GM23338 (cell line): ENCODE data around the gene ADCYAP1. TPM values are rescaled to one million over a fixed set of nuclear protein-coding genes. Genes with fewer than 3 reads are reported as not detected.

ENCODE experiments used
- ATAC-seq: fragments of 200-7000 bp; cut with Tn5 transposase; 3 replicates; pipeline ENCODE4 v1.9.1; 2020
- DNase-seq: peaks from one replicate; pipeline ENCODE4 v3.0.0-alpha.2; 2015; ENCODE audit warnings: low spot score
- H2AFZ ChIP-seq: fragments of 200-600 bp; sonication (generic); 2 replicates; pipeline ENCODE4 v1.8.0; 2016; ENCODE audit warnings: antibody characterized with exemption, mild to moderate bottlenecking, moderate library complexity
- H3F3A ChIP-seq: fragments of 200-600 bp; sonication (generic); replicated peaks from 2 replicates; pipeline ENCODE4 v1.8.0; 2017; ENCODE audit warnings: antibody characterized with exemption, mixed run types, low read depth
- H3K27ac ChIP-seq: fragments of 200-600 bp; sonication (generic); 2 replicates; pipeline ENCODE4 v1.6.1; 2016; ENCODE audit warnings: low read depth
- H3K27me3 ChIP-seq: fragments of 200-600 bp; sonication (generic); 2 replicates; pipeline ENCODE4 v1.8.0; 2016; ENCODE audit warnings: mild to moderate bottlenecking, mixed run types, moderate library complexity; ENCODE audit not compliant: insufficient read depth
- H3K36me3 ChIP-seq: fragments of 200-600 bp; sonication (generic); 2 replicates; pipeline ENCODE4 v1.8.0; 2016; ENCODE audit warnings: mild to moderate bottlenecking; ENCODE audit not compliant: insufficient read depth
- H3K4me1 ChIP-seq: fragments of 200-600 bp; sonication (generic); 2 replicates; pipeline ENCODE4 v1.8.0; 2016; ENCODE audit warnings: mild to moderate bottlenecking, moderate library complexity; ENCODE audit not compliant: insufficient read depth
- H3K4me2 ChIP-seq: fragments of 200-600 bp; sonication (generic); 2 replicates; pipeline ENCODE4 v1.7.1; 2017; ENCODE audit warnings: mixed run types
- H3K4me3 ChIP-seq: fragments of 200-600 bp; sonication (generic); 2 replicates; pipeline ENCODE4 v1.6.1; 2016; ENCODE audit warnings: mixed run types
- H3K79me2 ChIP-seq: fragments of 200-600 bp; sonication (generic); replicated peaks from 2 replicates; pipeline ENCODE4 v1.8.0; 2017; ENCODE audit warnings: mild to moderate bottlenecking; ENCODE audit not compliant: insufficient read depth
- H3K9me2 ChIP-seq: fragments of 200-600 bp; sonication (generic); 2 replicates; pipeline ENCODE4 v1.8.0; 2017; ENCODE audit not compliant: insufficient read depth
- H4K20me1 ChIP-seq: fragments of 200-600 bp; sonication (generic); replicated peaks from 2 replicates; pipeline ENCODE4 v1.8.0; 2017; ENCODE audit warnings: mild to moderate bottlenecking; ENCODE audit not compliant: insufficient read depth
- H3K27ac Mint-ChIP-seq: 2 replicates; pipeline ENCODE4 v1.8.0; 2020; ENCODE audit warnings: inconsistent platforms, mild to moderate bottlenecking, moderate library complexity, mixed read lengths
- H3K27me3 Mint-ChIP-seq: 3 replicates; pipeline ENCODE4 v1.8.0; 2022; ENCODE audit warnings: low read depth, mild to moderate bottlenecking, moderate library complexity, mixed read lengths, inconsistent platforms; ENCODE audit not compliant: insufficient read depth, poor library complexity
- H3K36me3 Mint-ChIP-seq: 3 replicates; pipeline ENCODE4 v1.8.0; 2021; ENCODE audit warnings: low read depth, mild to moderate bottlenecking, inconsistent platforms, moderate library complexity, mixed read lengths
- H3K4me1 Mint-ChIP-seq: 3 replicates; pipeline ENCODE4 v1.8.0; 2020; ENCODE audit warnings: mild to moderate bottlenecking, inconsistent platforms, mixed read lengths
- H3K4me3 Mint-ChIP-seq: 3 replicates; pipeline ENCODE4 v1.8.0; 2021; ENCODE audit warnings: moderate library complexity, mild to moderate bottlenecking, inconsistent platforms, mixed read lengths
- H3K9me3 Mint-ChIP-seq: 3 replicates; pipeline ENCODE4 v1.8.0; 2020; ENCODE audit warnings: moderate library complexity, mild to moderate bottlenecking, inconsistent platforms, mixed read lengths
- CREB1 ChIP-seq: fragments of 250-450 bp; sonication (Bioruptor Pico); IDR thresholded peaks from 2 replicates; pipeline ENCODE4 v1.5.0; 2020; ENCODE audit warnings: low read depth, mild to moderate bottlenecking, moderate library complexity
- ETS1 ChIP-seq: IDR thresholded peaks from 2 replicates; pipeline ENCODE4 v1.6.1; 2016; ENCODE audit warnings: antibody characterized with exemption
- EZH2 ChIP-seq: fragments of 200-600 bp; sonication (generic); IDR thresholded peaks from one replicate; pipeline ENCODE4 v1.8.0; 2017; ENCODE audit warnings: antibody characterized with exemption, mild to moderate bottlenecking, low read depth; ENCODE audit not compliant: unreplicated experiment
- EZH2phosphoT487 ChIP-seq: fragments of 200-600 bp; sonication (generic); IDR thresholded peaks from one replicate; pipeline ENCODE4 v1.8.1; 2018; ENCODE audit warnings: antibody characterized with exemption; ENCODE audit not compliant: unreplicated experiment
- JUNB ChIP-seq: IDR thresholded peaks from one replicate; pipeline ENCODE4 v1.6.1; 2016; ENCODE audit warnings: antibody characterized with exemption; ENCODE audit not compliant: unreplicated experiment
- NANOG ChIP-seq: IDR thresholded peaks from 2 replicates; pipeline ENCODE4 v1.6.1; 2016; ENCODE audit warnings: antibody characterized with exemption, borderline replicate concordance
- POLR2AphosphoS5 ChIP-seq: IDR thresholded peaks from 2 replicates; pipeline ENCODE4 v1.6.1; 2016; ENCODE audit warnings: antibody characterized with exemption, low read depth
- REST ChIP-seq: IDR thresholded peaks from one replicate; pipeline ENCODE4 v1.6.1; 2018; ENCODE audit warnings: antibody characterized with exemption; ENCODE audit not compliant: unreplicated experiment
- STAT1 ChIP-seq: IDR thresholded peaks from one replicate; pipeline ENCODE4 v1.6.1; 2016; ENCODE audit warnings: antibody characterized with exemption; ENCODE audit not compliant: unreplicated experiment
- ZNF114 ChIP-seq: fragments of 250-450 bp; sonication (Bioruptor Pico); IDR thresholded peaks from 2 replicates; pipeline ENCODE4 v1.5.0; 2020; ENCODE audit warnings: mild to moderate bottlenecking, moderate library complexity
- ZNF331 ChIP-seq: fragments of 250-450 bp; sonication (Bioruptor Pico); IDR thresholded peaks from 2 replicates; pipeline ENCODE4 v1.5.0; 2020; ENCODE audit warnings: low read depth, mild to moderate bottlenecking, moderate library complexity
- polyA plus RNA-seq: library from polyadenylated mRNA; unstranded; fragments of >200 nt; fragmentation: Nextera tagmentation; extraction: Ambion mirVana; gene quantifications from 2 replicates; pipeline ENCODE4 v1.2.1, GENCODE V29; 2016
- total RNA-seq: library from RNA; depleted of rRNA; stranded (reverse); fragments of >200 nt; shearing (Covaris generic); gene quantifications from 2 replicates; pipeline ENCODE4 v1.2.3, GENCODE V29; 2014
- TF ChIP-seq, protein P1 (sequence below), 2 experiments: fragments of 200-600 bp in 1 of 2; sonication (generic) in 1 of 2; conservative IDR thresholded peaks; 2 replicates each; pipeline versions ENCODE4 v1.5.1 to v1.6.1; 2016 to 2017; ENCODE audit warnings: antibody characterized with exemption in 2 of 2, low read depth in 2 of 2, mild to moderate bottlenecking in 2 of 2, moderate library complexity in 1 of 2
- TF ChIP-seq, protein P2 (sequence below): fragments of 250-450 bp; sonication (Bioruptor Pico); IDR thresholded peaks from 2 replicates; pipeline ENCODE4 v1.5.0; 2020; ENCODE audit warnings: mild to moderate bottlenecking, moderate library complexity

The ADCYAP1 gene
- total and polyA plus RNA-seq, 2 experiments from 2014 or later = not detected

GRCh38 chr18:875912-876311 is 28.8 kb upstream of the ADCYAP1 start:
- Histone ChIP-seq H3K4me3 (no peak overlapping the region), H3F3A (no peaks in the 10 kb centered on the region), H3K9me2 (0 out of 2 replicates have a peak, but pooled peaks cover 3% of the 10 kb centered on the region), H3K36me3 (no peaks in the 10 kb centered on the region), H4K20me1 (no peaks in the 10 kb centered on the region), H2AFZ (no peak overlapping the region), H3K27me3 (no peaks in the 10 kb centered on the region), H3K4me1 (no peaks in the 10 kb centered on the region), H3K79me2 (no peaks in the 10 kb centered on the region), H3K27ac (no peak overlapping the region), H3K4me2 (no peak overlapping the region)
- H3K27ac Mint-ChIP-seq = no peak overlapping the region
- H3K4me1 Mint-ChIP-seq = no peaks in the 10 kb centered on the region
- TF ChIP-seq, protein P1, sequence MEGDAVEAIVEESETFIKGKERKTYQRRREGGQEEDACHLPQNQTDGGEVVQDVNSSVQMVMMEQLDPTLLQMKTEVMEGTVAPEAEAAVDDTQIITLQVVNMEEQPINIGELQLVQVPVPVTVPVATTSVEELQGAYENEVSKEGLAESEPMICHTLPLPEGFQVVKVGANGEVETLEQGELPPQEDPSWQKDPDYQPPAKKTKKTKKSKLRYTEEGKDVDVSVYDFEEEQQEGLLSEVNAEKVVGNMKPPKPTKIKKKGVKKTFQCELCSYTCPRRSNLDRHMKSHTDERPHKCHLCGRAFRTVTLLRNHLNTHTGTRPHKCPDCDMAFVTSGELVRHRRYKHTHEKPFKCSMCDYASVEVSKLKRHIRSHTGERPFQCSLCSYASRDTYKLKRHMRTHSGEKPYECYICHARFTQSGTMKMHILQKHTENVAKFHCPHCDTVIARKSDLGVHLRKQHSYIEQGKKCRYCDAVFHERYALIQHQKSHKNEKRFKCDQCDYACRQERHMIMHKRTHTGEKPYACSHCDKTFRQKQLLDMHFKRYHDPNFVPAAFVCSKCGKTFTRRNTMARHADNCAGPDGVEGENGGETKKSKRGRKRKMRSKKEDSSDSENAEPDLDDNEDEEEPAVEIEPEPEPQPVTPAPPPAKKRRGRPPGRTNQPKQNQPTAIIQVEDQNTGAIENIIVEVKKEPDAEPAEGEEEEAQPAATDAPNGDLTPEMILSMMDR (conservative IDR thresholded peaks at IDR 0.05; ENCODE audit: low read depth in 2 of 2) = no peak
- TF ChIP-seq CREB1 (no peak), REST (no peak), ZNF114 (no peak), ETS1 (no peak), JUNB (no peak), EZH2phosphoT487 (no peak), POLR2AphosphoS5 (no peak), EZH2 (no peak), STAT1 (no peak), ZNF331 (CRISPR knock-in tag) (no peak), NANOG (no peak)
- TF ChIP-seq, protein P2, sequence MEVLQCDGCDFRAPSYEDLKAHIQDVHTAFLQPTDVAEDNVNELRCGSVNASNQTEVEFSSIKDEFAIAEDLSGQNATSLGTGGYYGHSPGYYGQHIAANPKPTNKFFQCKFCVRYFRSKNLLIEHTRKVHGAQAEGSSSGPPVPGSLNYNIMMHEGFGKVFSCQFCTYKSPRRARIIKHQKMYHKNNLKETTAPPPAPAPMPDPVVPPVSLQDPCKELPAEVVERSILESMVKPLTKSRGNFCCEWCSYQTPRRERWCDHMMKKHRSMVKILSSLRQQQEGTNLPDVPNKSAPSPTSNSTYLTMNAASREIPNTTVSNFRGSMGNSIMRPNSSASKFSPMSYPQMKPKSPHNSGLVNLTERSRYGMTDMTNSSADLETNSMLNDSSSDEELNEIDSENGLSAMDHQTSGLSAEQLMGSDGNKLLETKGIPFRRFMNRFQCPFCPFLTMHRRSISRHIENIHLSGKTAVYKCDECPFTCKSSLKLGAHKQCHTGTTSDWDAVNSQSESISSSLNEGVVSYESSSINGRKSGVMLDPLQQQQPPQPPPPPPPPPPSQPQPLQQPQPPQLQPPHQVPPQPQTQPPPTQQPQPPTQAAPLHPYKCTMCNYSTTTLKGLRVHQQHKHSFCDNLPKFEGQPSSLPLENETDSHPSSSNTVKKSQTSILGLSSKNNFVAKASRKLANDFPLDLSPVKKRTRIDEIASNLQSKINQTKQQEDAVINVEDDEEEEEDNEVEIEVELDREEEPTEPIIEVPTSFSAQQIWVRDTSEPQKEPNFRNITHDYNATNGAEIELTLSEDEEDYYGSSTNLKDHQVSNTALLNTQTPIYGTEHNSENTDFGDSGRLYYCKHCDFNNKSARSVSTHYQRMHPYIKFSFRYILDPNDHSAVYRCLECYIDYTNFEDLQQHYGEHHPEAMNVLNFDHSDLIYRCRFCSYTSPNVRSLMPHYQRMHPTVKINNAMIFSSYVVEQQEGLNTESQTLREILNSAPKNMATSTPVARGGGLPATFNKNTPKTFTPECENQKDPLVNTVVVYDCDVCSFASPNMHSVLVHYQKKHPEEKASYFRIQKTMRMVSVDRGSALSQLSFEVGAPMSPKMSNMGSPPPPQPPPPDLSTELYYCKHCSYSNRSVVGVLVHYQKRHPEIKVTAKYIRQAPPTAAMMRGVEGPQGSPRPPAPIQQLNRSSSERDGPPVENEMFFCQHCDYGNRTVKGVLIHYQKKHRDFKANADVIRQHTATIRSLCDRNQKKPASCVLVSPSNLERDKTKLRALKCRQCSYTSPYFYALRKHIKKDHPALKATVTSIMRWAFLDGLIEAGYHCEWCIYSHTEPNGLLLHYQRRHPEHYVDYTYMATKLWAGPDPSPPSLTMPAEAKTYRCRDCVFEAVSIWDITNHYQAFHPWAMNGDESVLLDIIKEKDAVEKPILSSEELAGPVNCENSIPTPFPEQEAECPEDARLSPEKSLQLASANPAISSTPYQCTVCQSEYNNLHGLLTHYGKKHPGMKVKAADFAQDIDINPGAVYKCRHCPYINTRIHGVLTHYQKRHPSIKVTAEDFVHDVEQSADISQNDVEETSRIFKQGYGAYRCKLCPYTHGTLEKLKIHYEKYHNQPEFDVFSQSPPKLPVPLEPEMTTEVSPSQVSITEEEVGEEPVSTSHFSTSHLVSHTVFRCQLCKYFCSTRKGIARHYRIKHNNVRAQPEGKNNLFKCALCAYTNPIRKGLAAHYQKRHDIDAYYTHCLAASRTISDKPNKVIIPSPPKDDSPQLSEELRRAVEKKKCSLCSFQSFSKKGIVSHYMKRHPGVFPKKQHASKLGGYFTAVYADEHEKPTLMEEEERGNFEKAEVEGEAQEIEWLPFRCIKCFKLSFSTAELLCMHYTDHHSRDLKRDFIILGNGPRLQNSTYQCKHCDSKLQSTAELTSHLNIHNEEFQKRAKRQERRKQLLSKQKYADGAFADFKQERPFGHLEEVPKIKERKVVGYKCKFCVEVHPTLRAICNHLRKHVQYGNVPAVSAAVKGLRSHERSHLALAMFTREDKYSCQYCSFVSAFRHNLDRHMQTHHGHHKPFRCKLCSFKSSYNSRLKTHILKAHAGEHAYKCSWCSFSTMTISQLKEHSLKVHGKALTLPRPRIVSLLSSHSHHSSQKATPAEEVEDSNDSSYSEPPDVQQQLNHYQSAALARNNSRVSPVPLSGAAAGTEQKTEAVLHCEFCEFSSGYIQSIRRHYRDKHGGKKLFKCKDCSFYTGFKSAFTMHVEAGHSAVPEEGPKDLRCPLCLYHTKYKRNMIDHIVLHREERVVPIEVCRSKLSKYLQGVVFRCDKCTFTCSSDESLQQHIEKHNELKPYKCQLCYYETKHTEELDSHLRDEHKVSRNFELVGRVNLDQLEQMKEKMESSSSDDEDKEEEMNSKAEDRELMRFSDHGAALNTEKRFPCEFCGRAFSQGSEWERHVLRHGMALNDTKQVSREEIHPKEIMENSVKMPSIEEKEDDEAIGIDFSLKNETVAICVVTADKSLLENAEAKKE (CRISPR knock-in tag) = no peak
- no peaks in the 10 kb centered on the region for H3K27me3 Mint-ChIP-seq
- ATAC-seq (no peak), DNase-seq (no peak)
- H3K36me3 Mint-ChIP-seq = no peaks in the 10 kb centered on the region
- H3K9me3 Mint-ChIP-seq = no peaks in the 10 kb centered on the region; the same call in 2 of the 3 replicates
- no peak overlapping the region for H3K4me3 Mint-ChIP-seq
